ENCODE results near the gene IGSF22. TPM values are rescaled to one million over a fixed set of nuclear protein-coding genes. Genes with fewer than 3 reads are reported as not detected.
"Not testable (repeated sequence)": the region's sequence is repeated elsewhere in the genome, so short reads cannot be mapped to it uniquely, and the experiment has no call there.

Gene IGSF22
- total RNA-seq, 1 donor from 2014 or later: 0.19 TPM

- Mint-ChIP-seq H3K27ac (ENCODE audit: unreplicated experiment) (no peak overlapping the region), H3K36me3 (ENCODE audit: low read depth) (no peaks in the 10 kb centered on the region), H3K4me3 (no peak overlapping the region), H3K9me3 (no peaks in the 10 kb centered on the region), H3K27me3 (ENCODE audit: low read depth) (no peaks in the 10 kb centered on the region), H3K4me1 (peaks cover 21% of the 10 kb centered on the region)
- DNase-seq (ENCODE audit: low read depth, low spot score): no peak
- no peak for TF ChIP-seq CTCF (conservative IDR thresholded peaks at IDR 0.05)
These were observed 41.7 kb downstream of the IGSF22 start for GRCh38 chr11:18684267-18684666.

DNA sequence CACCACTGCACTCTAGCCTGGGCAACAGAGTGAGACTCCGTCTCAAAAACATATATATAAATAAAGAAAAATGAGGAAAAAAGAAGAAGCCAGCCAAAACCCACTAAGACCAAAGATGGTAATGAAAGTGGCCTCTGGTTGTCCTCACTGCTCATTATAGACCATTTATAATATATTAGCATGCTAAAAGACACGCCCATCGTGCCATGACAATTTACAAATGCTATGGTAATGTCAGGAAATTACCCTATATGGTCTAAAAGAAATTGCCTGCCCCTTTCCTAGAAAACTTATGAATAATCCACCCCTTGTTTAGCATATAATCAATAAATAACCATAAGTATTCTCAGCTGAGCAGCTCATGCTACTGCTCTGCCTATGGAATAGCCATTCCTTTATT is 43.5 kb downstream of the IGSF22 start:
- H3K27me3 Mint-ChIP-seq (ENCODE audit: low read depth): no peaks in the 10 kb centered on the region
- peaks cover 21% of the 10 kb centered on the region for H3K4me1 Mint-ChIP-seq
- H3K27ac Mint-ChIP-seq (ENCODE audit: unreplicated experiment): no peak overlapping the region
- H3K4me3 Mint-ChIP-seq: no peak overlapping the region
- no peak for TF ChIP-seq CTCF (conservative IDR thresholded peaks at IDR 0.05)
- no peaks in the 10 kb centered on the region for H3K36me3 Mint-ChIP-seq (ENCODE audit: low read depth)
- DNase-seq (ENCODE audit: low read depth, low spot score): no peak
- no peaks in the 10 kb centered on the region for H3K9me3 Mint-ChIP-seq

DNA sequence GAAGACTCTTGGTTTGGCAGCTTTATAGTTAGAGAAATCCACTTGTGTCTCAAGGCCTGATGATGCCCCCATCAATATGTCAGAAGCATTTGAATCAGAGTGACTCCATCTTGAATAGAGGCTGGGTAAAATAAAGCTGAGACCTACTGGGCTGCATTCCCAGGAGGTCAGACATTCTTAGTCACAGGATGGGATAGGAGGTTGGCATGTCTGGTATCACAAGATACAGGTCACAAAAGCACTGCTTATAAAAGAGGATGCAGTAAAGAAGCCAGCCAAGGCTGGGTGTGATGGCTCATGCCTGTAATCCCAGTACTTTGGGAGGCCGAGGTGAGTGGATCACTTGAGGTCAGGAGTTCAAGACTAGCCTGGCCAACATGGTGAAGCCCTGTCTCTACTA is 44.0 kb downstream of the IGSF22 start:
- not testable (repeated sequence) for H3K4me3 Mint-ChIP-seq; H3K27me3 Mint-ChIP-seq (ENCODE audit: low read depth); H3K9me3 Mint-ChIP-seq; DNase-seq (ENCODE audit: low read depth, low spot score); H3K36me3 Mint-ChIP-seq (ENCODE audit: low read depth); H3K27ac Mint-ChIP-seq (ENCODE audit: unreplicated experiment)
- H3K4me1 Mint-ChIP-seq: peaks cover 21% of the 10 kb centered on the region

- Mint-ChIP-seq H3K9me3 (no peaks in the 10 kb centered on the region), H3K27ac (ENCODE audit: unreplicated experiment) (no peak overlapping the region), H3K27me3 (ENCODE audit: low read depth) (no peaks in the 10 kb centered on the region), H3K36me3 (ENCODE audit: low read depth) (no peaks in the 10 kb centered on the region), H3K4me1 (no peaks in the 10 kb centered on the region), H3K4me3 (no peak overlapping the region)
- TF ChIP-seq CTCF (conservative IDR thresholded peaks at IDR 0.05): no peak
- DNase-seq (ENCODE audit: low read depth, low spot score): no peak
These were observed 48.4 kb downstream of the IGSF22 start for GRCh38 chr11:18677560-18677959.

GRCh38 chr11:18676803-18677202 is 49.2 kb downstream of the IGSF22 start:
- Mint-ChIP-seq H3K27me3 (ENCODE audit: low read depth) (no peaks in the 10 kb centered on the region), H3K4me3 (no peak overlapping the region), H3K9me3 (no peaks in the 10 kb centered on the region), H3K4me1 (no peaks in the 10 kb centered on the region), H3K27ac (ENCODE audit: unreplicated experiment) (no peak overlapping the region), H3K36me3 (ENCODE audit: low read depth) (no peaks in the 10 kb centered on the region)
- TF ChIP-seq CTCF (conservative IDR thresholded peaks at IDR 0.05): no peak
- DNase-seq (ENCODE audit: low read depth, low spot score): no peak

DNA sequence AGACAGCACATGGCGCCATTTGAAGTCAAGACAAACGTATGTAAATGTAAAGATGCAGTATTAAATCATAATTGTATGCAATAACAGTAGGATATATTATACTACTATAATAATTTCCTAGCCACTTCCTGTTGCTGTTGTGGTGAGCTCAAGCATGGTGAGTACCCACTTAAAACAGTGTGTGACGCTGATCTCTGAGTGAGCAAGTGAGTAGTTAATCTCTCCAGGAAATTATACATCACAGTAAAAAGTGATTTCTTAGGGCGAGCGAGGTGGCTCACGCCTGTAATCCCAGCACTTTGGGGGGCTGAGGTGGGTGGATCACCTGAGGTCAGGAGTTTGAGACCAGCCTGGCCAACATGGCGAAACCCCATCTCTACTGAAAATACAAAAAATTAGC is 53.8 kb downstream of the IGSF22 start:
- H3K4me1 Mint-ChIP-seq; H3K36me3 Mint-ChIP-seq (ENCODE audit: low read depth); H3K4me3 Mint-ChIP-seq; H3K27ac Mint-ChIP-seq (ENCODE audit: unreplicated experiment); H3K27me3 Mint-ChIP-seq (ENCODE audit: low read depth); H3K9me3 Mint-ChIP-seq; DNase-seq (ENCODE audit: low read depth, low spot score): not testable (repeated sequence)

DNA sequence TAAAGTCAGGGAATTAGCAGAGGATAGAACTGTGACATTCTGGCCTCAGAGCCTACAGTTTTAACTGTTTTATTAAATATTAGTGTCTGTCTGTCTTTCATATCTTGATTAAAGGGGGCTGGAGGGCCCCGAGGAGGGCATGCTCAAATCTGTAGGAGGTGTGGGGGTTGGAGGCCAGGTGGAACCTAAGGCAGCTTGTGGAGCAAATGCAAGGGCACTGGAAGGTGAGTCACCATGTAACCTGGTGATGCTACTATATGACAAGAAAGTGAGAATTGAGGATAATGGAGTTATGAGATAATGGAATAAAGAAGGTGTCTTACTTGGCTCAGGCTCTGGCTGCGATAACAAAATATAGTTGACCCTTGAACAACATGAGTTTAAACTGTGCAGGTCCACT is 54.7 kb downstream of the IGSF22 start:
- no peak for DNase-seq (ENCODE audit: low read depth, low spot score)
- Mint-ChIP-seq H3K4me3 (no peak overlapping the region), H3K4me1 (peaks cover 4% of the 10 kb centered on the region), H3K27me3 (ENCODE audit: low read depth) (peaks cover 11% of the 10 kb centered on the region), H3K9me3 (no peaks in the 10 kb centered on the region), H3K36me3 (ENCODE audit: low read depth) (no peaks in the 10 kb centered on the region), H3K27ac (ENCODE audit: unreplicated experiment) (no peak overlapping the region)
- TF ChIP-seq CTCF (conservative IDR thresholded peaks at IDR 0.05): no peak
